T47D (cell line): ENCODE measurements around the gene PIP4P1.
"Not testable (repeated sequence)": the region's sequence is repeated elsewhere in the genome, so short reads cannot be mapped to it uniquely, and the experiment has no call there.

Experiments used
- DNase-seq, 2 experiments: peaks; one replicate each; pipeline versions ENCODE4 v3.0.0 to v3.0.0-alpha.2; 2011 to 2012; ENCODE audit warnings: low read depth in 1 of 2, low spot score in 1 of 2
- JUND ChIP-seq: IDR thresholded peaks from 2 replicates; pipeline ENCODE4 v1.6.1; 2012; ENCODE audit warnings: low read depth
- in situ Hi-C: cut with HindIII; loops from 2 replicates; pipeline ENCODE4 v1.10.0; 2016; ENCODE audit warnings: low sequenced_read_pairs, low pct_unique_long_range_greater_than_20kb

PIP4P1 gene

DNA sequence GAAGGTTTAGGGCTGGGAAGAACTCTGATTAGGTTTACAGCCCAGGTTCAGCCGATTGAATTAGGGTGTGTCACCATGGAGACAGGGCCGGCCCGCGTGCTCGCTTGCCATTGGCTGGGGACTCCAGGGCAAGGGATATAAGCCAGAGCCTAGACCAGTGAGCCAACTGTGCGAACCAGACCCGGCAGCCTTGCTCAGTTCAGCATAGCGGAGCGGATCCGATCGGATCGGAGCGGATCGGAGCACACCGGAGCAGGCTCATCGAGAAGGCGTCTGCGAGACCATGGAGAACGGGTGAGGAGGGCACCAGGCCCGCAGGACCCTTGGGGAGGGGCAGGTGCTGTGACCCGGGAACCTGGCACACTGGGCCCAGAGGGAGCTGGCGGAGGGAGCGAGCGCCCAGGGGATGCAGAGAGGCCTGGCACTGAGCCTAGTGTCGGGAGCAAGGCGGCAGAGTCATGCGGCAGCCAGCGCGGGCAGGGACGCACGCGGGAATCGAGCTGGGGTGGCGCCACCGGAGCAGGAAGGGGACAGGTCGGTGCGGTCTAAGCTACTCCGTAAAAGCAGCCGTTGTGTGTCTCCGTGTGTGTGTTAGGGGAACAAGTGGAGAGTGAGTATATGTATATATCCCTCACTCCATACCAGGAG is 8.1 kb upstream of the PIP4P1 start, which contains the start of gene PNP:
Gene PNP (plus strand): TSS at position 165 of the 648 bp plus-strand sequence. CDS start 119 bp downstream, at position 284.
- DNase-seq: peak; percentile 82 to 90
- in situ Hi-C loops: no loop called here
- no peak for TF ChIP-seq JUND

DNA sequence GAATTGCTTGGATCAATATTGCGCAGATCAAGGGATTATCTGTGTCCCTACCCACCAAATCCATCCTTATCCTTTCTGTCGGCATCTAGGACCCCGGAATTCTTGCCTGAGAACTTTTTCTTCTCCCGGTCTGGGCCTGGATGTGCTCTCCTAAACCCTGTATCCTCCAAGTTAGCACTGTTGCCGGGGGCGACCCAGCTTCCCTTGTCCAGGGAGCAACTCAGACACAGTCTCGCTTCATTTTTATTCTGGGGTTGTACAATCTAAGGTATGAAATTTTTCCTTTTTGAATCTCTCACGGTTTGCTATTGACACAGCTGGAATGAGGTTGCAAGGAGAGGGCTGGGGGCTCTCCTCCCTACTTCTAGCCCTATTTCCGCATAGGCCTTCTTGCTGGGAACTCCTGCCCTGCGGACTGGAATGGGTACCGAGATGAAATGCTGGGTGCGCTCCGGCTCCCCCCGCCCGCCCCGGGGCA is 7.6 kb upstream of the PIP4P1 start:
- DNase-seq: no peak
- in situ Hi-C loops: no loop called here
- TF ChIP-seq JUND: no peak

DNA sequence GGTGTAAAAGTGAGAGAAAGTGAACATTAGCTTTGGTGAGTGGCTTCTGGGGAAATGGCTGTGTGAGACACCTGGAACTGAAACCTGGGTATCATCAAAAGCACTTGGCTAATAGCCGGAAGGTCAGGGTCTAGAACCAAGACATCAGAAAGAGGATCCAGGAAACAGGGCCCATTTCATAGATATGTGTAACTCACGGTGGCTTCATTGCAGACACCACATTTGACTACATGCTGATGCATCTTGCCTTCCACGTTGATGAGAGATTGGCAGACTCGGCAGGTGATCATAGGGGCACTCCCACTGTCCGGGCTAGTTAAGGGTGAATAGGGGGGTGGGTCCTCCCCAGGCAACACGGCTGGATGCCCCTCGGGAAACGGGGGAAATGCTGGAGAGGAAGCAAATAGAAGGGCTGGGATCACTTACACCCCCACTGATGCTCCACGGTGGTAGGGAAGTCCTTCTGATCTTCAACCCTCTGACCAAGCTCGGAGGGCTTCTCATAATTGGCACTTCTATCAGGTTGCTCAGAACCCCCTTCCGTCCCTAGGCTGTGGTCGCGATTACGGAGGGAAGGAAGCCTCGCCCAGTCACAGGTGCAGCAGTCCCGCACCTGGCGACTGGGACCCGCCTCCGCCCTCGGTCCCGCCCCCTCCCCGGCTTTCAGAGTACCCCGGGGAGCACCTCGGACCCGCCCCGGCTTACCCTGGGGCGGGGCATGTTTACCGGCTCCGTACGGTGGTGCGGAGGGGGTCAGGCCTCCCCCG is 593 bp downstream of the PIP4P1 start:
- in situ Hi-C loops: no loop called here
- no peak for TF ChIP-seq JUND
- DNase-seq: peak in 1 of 2 experiments; percentile 49

DNA sequence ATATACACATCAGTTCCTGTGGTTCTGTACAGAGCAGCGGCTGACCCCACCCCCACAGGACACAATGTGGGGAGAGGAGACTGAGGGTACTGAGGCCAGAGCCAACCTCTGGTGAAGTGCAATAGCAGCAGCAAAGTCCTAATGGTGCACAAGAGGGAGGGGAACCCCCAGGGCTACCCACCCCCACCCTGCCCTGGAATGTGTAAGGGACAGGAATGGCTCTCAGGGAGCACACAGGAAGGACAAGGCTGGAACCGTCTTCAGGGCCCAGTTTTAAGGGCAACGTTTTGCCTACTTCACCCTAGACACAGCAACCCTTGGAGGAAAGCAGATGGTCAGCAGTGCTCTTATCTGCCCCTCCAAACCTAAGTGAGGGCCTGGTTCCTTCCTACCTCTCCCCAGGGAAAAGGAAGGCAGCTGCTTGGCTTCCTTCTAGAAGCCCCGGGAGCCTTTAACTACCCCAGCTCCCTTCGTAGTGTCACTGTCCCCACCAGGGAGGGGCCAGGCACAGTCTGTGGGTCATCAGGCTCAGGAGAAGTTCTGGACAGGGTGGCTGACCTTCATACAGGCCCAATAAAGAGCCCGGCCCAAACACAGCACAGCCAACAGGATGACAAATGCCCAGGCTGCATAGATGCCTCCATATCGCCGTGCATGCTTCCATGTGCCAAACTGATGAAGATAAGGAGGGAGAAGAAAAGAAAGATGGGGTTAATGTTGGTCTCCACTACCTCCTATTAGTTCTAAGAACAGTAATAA is 3.0 kb downstream of the PIP4P1 start:
- in situ Hi-C loops: no loop called here
- no peak for TF ChIP-seq JUND
- no peak for DNase-seq

DNA sequence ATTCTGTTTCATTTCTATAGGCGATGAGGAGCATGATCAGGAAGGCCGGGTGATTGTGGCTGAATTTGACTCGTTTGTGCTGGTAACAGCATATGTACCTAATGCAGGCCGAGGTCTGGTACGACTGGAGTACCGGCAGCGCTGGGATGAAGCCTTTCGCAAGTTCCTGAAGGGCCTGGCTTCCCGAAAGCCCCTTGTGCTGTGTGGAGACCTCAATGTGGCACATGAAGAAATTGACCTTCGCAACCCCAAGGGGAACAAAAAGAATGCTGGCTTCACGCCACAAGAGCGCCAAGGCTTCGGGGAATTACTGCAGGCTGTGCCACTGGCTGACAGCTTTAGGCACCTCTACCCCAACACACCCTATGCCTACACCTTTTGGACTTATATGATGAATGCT is 4.3 kb downstream of the PIP4P1 start:
- TF ChIP-seq JUND: no peak
- in situ Hi-C loops: no loop called here
- no peak for DNase-seq

DNA sequence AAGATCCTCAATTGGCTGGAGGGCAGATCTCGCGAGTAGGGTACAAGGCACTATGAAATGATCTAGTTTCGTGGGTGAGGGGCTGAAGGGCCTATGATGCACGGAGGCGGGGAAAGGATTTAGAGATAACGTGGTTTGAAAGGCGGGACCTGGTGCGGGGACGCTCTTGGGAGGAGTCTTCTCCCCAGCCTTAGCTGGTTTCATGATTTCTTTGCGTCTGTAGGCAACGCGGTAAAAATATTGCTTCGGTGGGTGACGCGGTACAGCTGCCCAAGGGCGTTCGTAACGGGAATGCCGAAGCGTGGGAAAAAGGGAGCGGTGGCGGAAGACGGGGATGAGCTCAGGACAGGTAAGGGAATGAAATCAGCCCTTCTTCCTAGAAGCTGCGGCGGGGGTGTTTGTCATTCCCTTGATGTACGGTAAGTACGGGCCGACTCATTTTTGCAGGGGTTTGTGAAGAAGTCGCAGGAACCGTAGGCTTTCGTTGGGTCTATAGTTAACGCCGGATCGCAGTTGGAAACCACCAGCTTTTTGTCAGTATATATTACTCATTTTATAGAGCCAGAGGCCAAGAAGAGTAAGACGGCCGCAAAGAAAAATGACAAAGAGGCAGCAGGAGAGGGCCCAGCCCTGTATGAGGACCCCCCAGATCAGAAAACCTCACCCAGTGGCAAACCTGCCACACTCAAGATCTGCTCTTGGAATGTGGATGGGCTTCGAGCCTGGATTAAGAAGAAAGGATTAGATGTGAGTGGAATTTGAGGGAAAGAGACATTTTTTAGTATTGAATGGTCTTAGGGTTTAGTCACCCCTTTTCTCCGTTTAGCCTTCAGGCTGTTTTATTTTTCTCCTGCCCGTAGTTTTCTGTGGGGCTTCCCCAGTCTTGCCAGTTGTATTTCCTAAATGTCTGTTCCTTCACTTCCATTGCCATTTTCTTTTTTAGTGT is 5.6 kb downstream of the PIP4P1 start:
- in situ Hi-C loops: no loop called here
- TF ChIP-seq JUND: no peak
- no peak for DNase-seq

DNA sequence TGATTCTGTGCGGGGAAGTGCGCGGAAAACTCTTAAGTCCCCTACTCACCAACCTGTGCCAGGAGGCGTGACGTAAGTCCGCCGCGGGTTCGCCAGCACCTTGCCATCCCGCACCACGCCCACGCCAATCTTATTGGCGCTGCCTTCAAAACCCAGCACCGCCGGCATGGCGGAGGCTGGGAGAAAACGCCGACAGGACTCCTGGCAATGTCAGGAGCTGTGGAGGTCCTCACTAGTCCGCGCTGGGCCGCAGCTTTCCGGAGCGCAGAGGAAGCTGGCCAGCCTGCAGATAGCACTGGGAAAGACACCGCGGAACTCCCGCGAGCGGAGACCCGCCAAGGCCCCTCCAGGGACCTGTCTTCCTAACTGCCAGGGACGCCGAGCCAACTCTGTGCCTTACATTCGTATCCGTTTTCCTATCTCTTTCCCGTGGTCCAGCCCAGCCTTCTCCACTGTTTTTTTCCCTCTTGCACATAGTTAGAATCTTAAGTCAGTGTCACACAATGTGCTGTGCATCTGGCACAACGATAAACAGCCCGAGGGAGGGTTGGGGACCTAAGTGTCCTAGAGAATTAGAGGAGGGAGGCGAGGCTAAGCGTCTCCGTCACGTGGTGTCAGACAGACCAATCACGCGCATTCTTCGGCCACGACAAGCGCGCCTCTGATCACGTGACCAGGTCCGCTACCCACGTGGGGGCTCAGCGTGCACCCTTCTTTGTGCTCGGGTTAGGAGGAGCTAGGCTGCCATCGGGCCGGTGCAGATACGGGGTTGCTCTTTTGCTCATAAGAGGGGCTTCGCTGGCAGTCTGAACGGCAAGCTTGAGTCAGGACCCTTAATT is 6.5 kb downstream of the PIP4P1 start, which contains the start of the genes APEX1 and OSGEP:
Gene APEX1 (plus strand): TSS at position 711 of the 839 bp plus-strand sequence. CDS start 420 bp downstream, outside the sequence.
Gene OSGEP (minus strand): TSS at position 297 of the 839 bp plus-strand sequence. CDS start 129 bp downstream, at position 168.
- TF ChIP-seq JUND: no peak
- in situ Hi-C loops: no loop called here
- peak; percentile 88 to 98 for DNase-seq

DNA sequence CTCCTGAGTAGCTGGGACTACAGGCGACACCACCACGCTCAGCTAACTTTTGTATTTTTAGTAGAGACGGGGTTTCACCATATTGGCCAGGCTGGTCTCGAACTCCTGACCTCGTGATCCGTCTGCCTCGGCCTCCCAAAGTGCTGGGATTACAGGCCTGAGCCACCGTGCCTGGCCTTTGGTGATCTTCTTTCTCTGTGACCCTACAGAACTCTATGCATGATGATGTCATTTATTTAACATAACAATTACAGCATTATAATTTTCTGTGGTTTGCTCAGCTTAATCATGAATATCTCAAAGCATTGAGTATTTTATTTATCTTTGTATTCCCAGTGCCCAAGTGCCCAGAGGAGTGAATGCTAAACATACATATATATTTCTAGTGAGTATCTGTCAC is 8.4 kb downstream of the PIP4P1 start:
- DNase-seq, in situ Hi-C loops: not testable (repeated sequence)

DNA sequence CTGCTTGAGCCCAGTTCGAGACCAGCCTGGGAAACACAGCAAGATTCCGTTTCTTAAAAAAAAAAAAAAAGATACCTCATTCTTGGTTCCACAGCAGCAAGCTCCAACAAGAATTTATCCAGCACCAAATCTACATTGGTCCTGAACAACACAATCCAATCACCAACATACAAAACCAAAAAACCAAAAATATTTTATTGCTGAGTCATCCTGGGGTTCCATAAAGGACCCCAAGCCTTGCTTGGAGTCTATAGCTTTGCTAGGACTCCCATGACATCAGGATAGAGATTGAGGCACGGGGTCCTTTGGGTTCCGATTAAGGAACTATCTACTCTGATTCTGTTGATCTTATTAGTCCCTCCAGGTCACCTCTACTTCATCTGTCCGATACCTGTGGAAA is 14.3 kb downstream of the PIP4P1 start:
- TF ChIP-seq JUND: no peak
- in situ Hi-C loops: no loop called here
- no peak for DNase-seq

DNA sequence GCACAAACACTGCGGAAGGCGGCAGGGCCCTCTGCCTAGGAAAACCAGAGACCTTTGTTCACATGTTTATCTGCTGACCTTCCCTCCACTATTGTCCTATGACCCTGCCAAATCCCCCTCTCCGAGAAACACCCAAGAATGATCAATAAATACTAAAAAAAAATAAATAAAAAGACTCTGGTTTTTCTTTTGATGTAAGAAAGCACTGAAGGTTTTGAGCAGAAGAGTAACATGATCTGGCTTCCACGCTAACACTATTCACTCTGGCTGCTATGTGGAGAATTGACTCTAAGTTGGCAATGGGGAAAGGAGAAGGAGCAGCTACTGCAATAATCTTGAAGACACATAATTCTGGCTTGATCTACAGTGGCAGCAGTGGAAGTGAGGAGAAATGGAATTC is 17.6 kb downstream of the PIP4P1 start:
- DNase-seq, in situ Hi-C loops: not testable (repeated sequence)

DNA sequence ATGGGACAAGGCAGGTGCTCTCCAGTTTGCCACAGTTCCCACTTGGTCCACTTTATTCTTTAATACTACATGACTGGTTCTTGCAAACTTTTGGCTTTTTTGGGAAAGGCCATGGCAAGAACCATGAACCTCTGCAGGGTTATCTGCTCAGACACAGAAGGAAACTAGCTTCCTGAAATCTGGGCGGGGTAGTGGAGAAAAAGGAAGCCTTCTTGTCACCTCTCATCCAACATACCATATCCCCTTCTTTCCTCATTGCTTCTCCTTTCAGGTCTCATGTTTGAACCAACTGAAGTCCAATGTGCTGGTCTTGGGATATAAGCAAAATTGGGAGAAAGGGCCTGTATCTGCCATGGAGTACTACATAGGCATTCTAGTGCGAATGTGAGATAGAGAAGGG is 19.8 kb downstream of the PIP4P1 start:
- in situ Hi-C loops: no loop called here
- no peak for TF ChIP-seq JUND
- no peak for DNase-seq
